ENCODE measurements around the gene C14orf180. TPM values are rescaled to one million over a fixed set of nuclear protein-coding genes. Genes with fewer than 3 reads are reported as not detected.

C14orf180 gene
- total RNA-seq (0.42 TPM), polyA plus RNA-seq (0.18 TPM)
- long read RNA-seq, donor 1: 0 reads
- long read RNA-seq, donor 2: 0 reads
- long read RNA-seq, donor 3, partial matches to known transcripts: 0 of 1 reads
- long read RNA-seq, donor 3, other reads (novel, unspliced or antisense): 0 of 1 reads
- long read RNA-seq, donor 4: 0 reads
- long read RNA-seq, donor 5: 0 reads
- long read RNA-seq, donor 6: 0 reads
- long read RNA-seq, donor 7: 0 reads
- long read RNA-seq, donor 8: 0 reads
- long read RNA-seq, donor 9: 0 reads
- long read RNA-seq, donor 10: 0 reads

GRCh38 chr14:104579507-104579906 lies at the start of gene C14orf180:
C14orf180 (plus strand) TSS chr14:104579764; CDS start chr14:104586431, 6,667 bp downstream.
- H3K4me3 ChIP-seq (ENCODE audit: low read length in 2 of 2): no peak within 1 kb of the TSS
- no peak for DNase-seq (ENCODE audit: low read depth in 6 of 9, low spot score in 9 of 9)
- WGBS: 88% methylated on average over 17 of the region's 17 CpGs
- peaks cover 0 to 2% of the 10 kb centered on the region in 2 donors for H3K27me3 ChIP-seq (ENCODE audit: control insufficient read depth in 2 of 2, insufficient read depth in 1 of 2, low read length in 1 of 2)
- H3K4me1 ChIP-seq (ENCODE audit: control insufficient read depth in 2 of 2, insufficient read depth in 2 of 2, low read length in 2 of 2): no peaks in the 10 kb centered on the region
- no peak within 1 kb of the TSS for H3K27ac ChIP-seq (ENCODE audit: low read depth in 1 of 2, low read length in 1 of 2)
- H3K36me3 ChIP-seq (ENCODE audit: control insufficient read depth in 2 of 2, insufficient read depth in 2 of 2, low read length in 1 of 2): no peaks in the 10 kb centered on the region
- no peaks in the 10 kb centered on the region for H3K9me3 ChIP-seq (ENCODE audit: control insufficient read depth in 2 of 2, insufficient read depth in 1 of 2, low read length in 1 of 2)

- Histone ChIP-seq H3K9me3 (ENCODE audit: control insufficient read depth in 2 of 2, insufficient read depth in 1 of 2, low read length in 1 of 2) (peaks cover 2 to 12% of the 10 kb centered on the region in 2 donors), H3K36me3 (ENCODE audit: control insufficient read depth in 2 of 2, insufficient read depth in 2 of 2, low read length in 1 of 2) (no peaks in the 10 kb centered on the region), H3K27ac (ENCODE audit: low read depth in 1 of 2, low read length in 1 of 2) (no peak overlapping the region), H3K27me3 (ENCODE audit: control insufficient read depth in 2 of 2, insufficient read depth in 1 of 2, low read length in 1 of 2) (no peaks in the 10 kb centered on the region), H3K4me3 (ENCODE audit: low read length in 2 of 2) (no peak overlapping the region), H3K4me1 (ENCODE audit: control insufficient read depth in 2 of 2, insufficient read depth in 2 of 2, low read length in 2 of 2) (no peaks in the 10 kb centered on the region)
- DNase-seq (ENCODE audit: low read depth in 6 of 9, low spot score in 9 of 9): no peak
- 90% methylated on average over 10 of the region's 10 CpGs for WGBS
Observed at GRCh38 chr14:104530646-104531045, 48.9 kb upstream of the C14orf180 start.

- no peak overlapping the region for H3K4me3 ChIP-seq (ENCODE audit: low read length in 2 of 2)
- H3K4me1 ChIP-seq (ENCODE audit: control insufficient read depth in 2 of 2, insufficient read depth in 2 of 2, low read length in 2 of 2): no peaks in the 10 kb centered on the region
- no peaks in the 10 kb centered on the region for H3K36me3 ChIP-seq (ENCODE audit: control insufficient read depth in 2 of 2, insufficient read depth in 2 of 2, low read length in 1 of 2)
- no peak overlapping the region for H3K27ac ChIP-seq (ENCODE audit: low read depth in 1 of 2, low read length in 1 of 2)
- H3K9me3 ChIP-seq (ENCODE audit: control insufficient read depth in 2 of 2, insufficient read depth in 1 of 2, low read length in 1 of 2): peaks cover 2 to 8% of the 10 kb centered on the region in 2 donors
- H3K27me3 ChIP-seq (ENCODE audit: control insufficient read depth in 2 of 2, insufficient read depth in 1 of 2, low read length in 1 of 2): no peaks in the 10 kb centered on the region
- WGBS: 86% methylated on average over 19 of the region's 19 CpGs
- DNase-seq (ENCODE audit: low read depth in 6 of 9, low spot score in 9 of 9): no peak
Observed at GRCh38 chr14:104531421-104532190, 48.0 kb upstream of the C14orf180 start.

GRCh38 chr14:104532191-104532555 lies 47.4 kb upstream of the C14orf180 start:
- H3K27ac ChIP-seq (ENCODE audit: low read depth in 1 of 2, low read length in 1 of 2): no peak overlapping the region
- no peak for DNase-seq (ENCODE audit: low read depth in 6 of 9, low spot score in 9 of 9)
- no peaks in the 10 kb centered on the region for H3K36me3 ChIP-seq (ENCODE audit: control insufficient read depth in 2 of 2, insufficient read depth in 2 of 2, low read length in 1 of 2)
- peaks cover 2 to 8% of the 10 kb centered on the region in 2 donors for H3K9me3 ChIP-seq (ENCODE audit: control insufficient read depth in 2 of 2, insufficient read depth in 1 of 2, low read length in 1 of 2)
- 94% methylated on average over 3 of the region's 3 CpGs for WGBS
- no peaks in the 10 kb centered on the region for H3K27me3 ChIP-seq (ENCODE audit: control insufficient read depth in 2 of 2, insufficient read depth in 1 of 2, low read length in 1 of 2)
- no peaks in the 10 kb centered on the region for H3K4me1 ChIP-seq (ENCODE audit: control insufficient read depth in 2 of 2, insufficient read depth in 2 of 2, low read length in 2 of 2)
- H3K4me3 ChIP-seq (ENCODE audit: low read length in 2 of 2): no peak overlapping the region

GRCh38 chr14:104534036-104534435 lies 45.5 kb upstream of the C14orf180 start:
- Histone ChIP-seq H3K36me3 (ENCODE audit: control insufficient read depth in 2 of 2, insufficient read depth in 2 of 2, low read length in 1 of 2) (no peaks in the 10 kb centered on the region), H3K4me3 (ENCODE audit: low read length in 2 of 2) (no peak overlapping the region), H3K4me1 (ENCODE audit: control insufficient read depth in 2 of 2, insufficient read depth in 2 of 2, low read length in 2 of 2) (no peaks in the 10 kb centered on the region), H3K27me3 (ENCODE audit: control insufficient read depth in 2 of 2, insufficient read depth in 1 of 2, low read length in 1 of 2) (no peaks in the 10 kb centered on the region), H3K9me3 (ENCODE audit: control insufficient read depth in 2 of 2, insufficient read depth in 1 of 2, low read length in 1 of 2) (no peaks in the 10 kb centered on the region), H3K27ac (ENCODE audit: low read depth in 1 of 2, low read length in 1 of 2) (no peak overlapping the region)
- 91% methylated on average over 3 of the region's 3 CpGs for WGBS
- DNase-seq (ENCODE audit: low read depth in 6 of 9, low spot score in 9 of 9): no peak

GRCh38 chr14:104536942-104537612 lies 42.5 kb upstream of the C14orf180 start:
- Histone ChIP-seq H3K9me3 (ENCODE audit: control insufficient read depth in 2 of 2, insufficient read depth in 1 of 2, low read length in 1 of 2) (no peaks in the 10 kb centered on the region), H3K27ac (ENCODE audit: low read depth in 1 of 2, low read length in 1 of 2) (no peak overlapping the region), H3K4me3 (ENCODE audit: low read length in 2 of 2) (no peak overlapping the region), H3K36me3 (ENCODE audit: control insufficient read depth in 2 of 2, insufficient read depth in 2 of 2, low read length in 1 of 2) (no peaks in the 10 kb centered on the region), H3K27me3 (ENCODE audit: control insufficient read depth in 2 of 2, insufficient read depth in 1 of 2, low read length in 1 of 2) (no peaks in the 10 kb centered on the region), H3K4me1 (ENCODE audit: control insufficient read depth in 2 of 2, insufficient read depth in 2 of 2, low read length in 2 of 2) (no peaks in the 10 kb centered on the region)
- DNase-seq (ENCODE audit: low read depth in 6 of 9, low spot score in 9 of 9): no peak
- 80% methylated on average over 8 of the region's 8 CpGs for WGBS

GRCh38 chr14:104537613-104537988 lies 42.0 kb upstream of the C14orf180 start:
- no peaks in the 10 kb centered on the region for H3K4me1 ChIP-seq (ENCODE audit: control insufficient read depth in 2 of 2, insufficient read depth in 2 of 2, low read length in 2 of 2)
- H3K36me3 ChIP-seq (ENCODE audit: control insufficient read depth in 2 of 2, insufficient read depth in 2 of 2, low read length in 1 of 2): no peaks in the 10 kb centered on the region
- WGBS: 20% methylated on average over 3 of the region's 3 CpGs
- H3K9me3 ChIP-seq (ENCODE audit: control insufficient read depth in 2 of 2, insufficient read depth in 1 of 2, low read length in 1 of 2): no peaks in the 10 kb centered on the region
- no peak overlapping the region for H3K4me3 ChIP-seq (ENCODE audit: low read length in 2 of 2)
- no peak overlapping the region for H3K27ac ChIP-seq (ENCODE audit: low read depth in 1 of 2, low read length in 1 of 2)
- DNase-seq (ENCODE audit: low read depth in 6 of 9, low spot score in 9 of 9): no peak
- H3K27me3 ChIP-seq (ENCODE audit: control insufficient read depth in 2 of 2, insufficient read depth in 1 of 2, low read length in 1 of 2): no peaks in the 10 kb centered on the region

GRCh38 chr14:104541905-104542465 lies 37.6 kb upstream of the C14orf180 start:
- no peaks in the 10 kb centered on the region for H3K36me3 ChIP-seq (ENCODE audit: control insufficient read depth in 2 of 2, insufficient read depth in 2 of 2, low read length in 1 of 2)
- peaks cover 0 to 7% of the 10 kb centered on the region in 2 donors for H3K27me3 ChIP-seq (ENCODE audit: control insufficient read depth in 2 of 2, insufficient read depth in 1 of 2, low read length in 1 of 2)

More at GRCh38 chr14:104541905-104542465, 37.6 kb upstream of the C14orf180 start:
- H3K4me3 ChIP-seq (ENCODE audit: low read length in 2 of 2): no peak overlapping the region
- H3K27ac ChIP-seq (ENCODE audit: low read depth in 1 of 2, low read length in 1 of 2): no peak overlapping the region
- WGBS: 93% methylated on average over 11 of the region's 11 CpGs
- H3K4me1 ChIP-seq (ENCODE audit: control insufficient read depth in 2 of 2, insufficient read depth in 2 of 2, low read length in 2 of 2): no peaks in the 10 kb centered on the region
- no peaks in the 10 kb centered on the region for H3K9me3 ChIP-seq (ENCODE audit: control insufficient read depth in 2 of 2, insufficient read depth in 1 of 2, low read length in 1 of 2)
- DNase-seq (ENCODE audit: low read depth in 6 of 9, low spot score in 9 of 9): no peak

Measured in thymus (tissue), 14 donors.